CD4-positive, alpha-beta T cell treated with Interleukin-15 for 4 hours (primary cell): ENCODE data around the gene CHGA.

Source experiments
- DNase-seq: peaks from one replicate; pipeline ENCODE4 v3.0.0-alpha.2; 2020; ENCODE audit warnings: low spot score

The CHGA gene

GRCh38 chr14:92903359-92903758, 19.6 kb upstream of the CHGA start:
- peak; percentile 18 for DNase-seq

- no peak for DNase-seq
These were observed 17.3 kb upstream of the CHGA start for GRCh38 chr14:92905667-92906066.

GRCh38 chr14:92906420-92906819, 16.5 kb upstream of the CHGA start:
- no peak for DNase-seq

GRCh38 chr14:92906823-92907222, 16.1 kb upstream of the CHGA start:
- no peak for DNase-seq

GRCh38 chr14:92907316-92907911, 15.5 kb upstream of the CHGA start:
- DNase-seq: no peak

GRCh38 chr14:92914087-92914656, 8.8 kb upstream of the CHGA start:
- DNase-seq: no peak

- DNase-seq: no peak
These were observed 6.7 kb upstream of the CHGA start for GRCh38 chr14:92916201-92916600.

GRCh38 chr14:92917041-92917940, 5.7 kb upstream of the CHGA start:
- DNase-seq: no peak

- no peak for DNase-seq
These were observed 5.0 kb upstream of the CHGA start for GRCh38 chr14:92917956-92918355.

GRCh38 chr14:92920001-92920400, 2.9 kb upstream of the CHGA start:
- DNase-seq: no peak

GRCh38 chr14:92922155-92922735, 705 bp upstream of the CHGA start:
- no peak for DNase-seq

- DNase-seq: no peak
These were observed 774 bp downstream of the CHGA start for GRCh38 chr14:92923744-92924103.

- no peak for DNase-seq
These were observed 1.3 kb downstream of the CHGA start for GRCh38 chr14:92924247-92924646.

GRCh38 chr14:92925446-92925845, 2.5 kb downstream of the CHGA start:
- DNase-seq: no peak

GRCh38 chr14:92926180-92926845, 3.4 kb downstream of the CHGA start:
- DNase-seq: no peak

- no peak for DNase-seq
These were observed 4.0 kb downstream of the CHGA start for GRCh38 chr14:92926931-92927330.

- no peak for DNase-seq
These were observed 4.7 kb downstream of the CHGA start for GRCh38 chr14:92927349-92928257.

- DNase-seq: no peak
These were observed 5.3 kb downstream of the CHGA start for GRCh38 chr14:92928258-92928629.

GRCh38 chr14:92928961-92929688, 6.2 kb downstream of the CHGA start:
- DNase-seq: no peak

- no peak for DNase-seq
These were observed 7.0 kb downstream of the CHGA start for GRCh38 chr14:92929689-92930608.
